OCI-LY7 (cell line): ENCODE results near the gene SDCBP2. TPM values are rescaled to one million over a fixed set of nuclear protein-coding genes. Genes with fewer than 3 reads are reported as not detected.

Source experiments
- BruUV-seq: library from RNA; stranded (reverse); fragments of 400-500 nt; replicated peaks from 2 replicates; lab custom pipeline; 2021; lab: Mats Ljungman, UMichigan
- CTCF ChIA-PET: fragments of 300-600 bp; sonication (Branson Sonifier 250); formaldehyde crosslinking; loops from one replicate; lab custom pipeline; 2022; ENCODE audit warnings: antibody characterized with exemption; ENCODE audit not compliant: unreplicated experiment; lab: Charles Lee
- POLR2A ChIA-PET: fragments of 300-600 bp; sonication (Branson Sonifier 250); formaldehyde crosslinking; loops from one replicate; lab custom pipeline; 2022; ENCODE audit warnings: antibody characterized with exemption; lab: Charles Lee
- DNase-seq: peaks from one replicate; pipeline ENCODE4 v3.0.0-alpha.2; 2015; ENCODE audit warnings: low spot score
- H2AFZ ChIP-seq: fragments of 200-600 bp; sonication (generic), shearing (Covaris generic); 2 replicates; pipeline ENCODE4 v1.6.1; 2014; ENCODE audit warnings: mild to moderate bottlenecking, antibody characterized with exemption, low read length, moderate library complexity
- H3K27ac ChIP-seq: fragments of 200-600 bp; sonication (generic); 2 replicates; pipeline ENCODE4 v1.5.1; 2014; ENCODE audit warnings: mixed run types, low read depth, mild to moderate bottlenecking, moderate library complexity, low read length, inconsistent platforms; ENCODE audit not compliant: poor library complexity, severe bottlenecking
- H3K36me3 ChIP-seq: fragments of 200-600 bp; sonication (generic); 2 replicates; pipeline ENCODE4 v1.6.1; 2014; ENCODE audit warnings: mild to moderate bottlenecking, antibody characterized with exemption, low read length, moderate library complexity, mixed read lengths; ENCODE audit not compliant: insufficient read depth
- H3K4me1 ChIP-seq: fragments of 200-600 bp; sonication (generic); 2 replicates; pipeline ENCODE4 v1.5.1; 2014; ENCODE audit warnings: mild to moderate bottlenecking, low read length; ENCODE audit not compliant: insufficient read depth, poor library complexity, severe bottlenecking
- H3K4me2 ChIP-seq: fragments of 200-600 bp; sonication (generic); 2 replicates; pipeline ENCODE4 v1.6.1; 2014; ENCODE audit warnings: mild to moderate bottlenecking, low read length
- H3K4me3 ChIP-seq: fragments of 200-600 bp; sonication (generic); 2 replicates; pipeline ENCODE4 v1.5.1; 2014; ENCODE audit warnings: mild to moderate bottlenecking, low read depth, low read length; ENCODE audit not compliant: poor library complexity, severe bottlenecking
- H3K79me2 ChIP-seq: fragments of 200-600 bp; sonication (generic); 2 replicates; pipeline ENCODE4 v1.6.1; 2016; ENCODE audit warnings: low read depth, mild to moderate bottlenecking, low read length, moderate library complexity, mixed read lengths; ENCODE audit not compliant: insufficient read depth
- H3K9me2 ChIP-seq: fragments of 200-600 bp; sonication (generic); 2 replicates; pipeline ENCODE4 v1.6.1; 2016; ENCODE audit warnings: mild to moderate bottlenecking, low read length, mixed read lengths; ENCODE audit not compliant: insufficient read depth
- H3K9me3 ChIP-seq: fragments of 200-600 bp; sonication (generic); 2 replicates; pipeline ENCODE4 v1.6.1; 2014; ENCODE audit warnings: mild to moderate bottlenecking, mixed run types, low read length, mixed read lengths
- H4K20me1 ChIP-seq: fragments of 200-600 bp; sonication (generic); 2 replicates; pipeline ENCODE4 v1.6.1; 2014; ENCODE audit warnings: mild to moderate bottlenecking, antibody characterized with exemption, low read length, moderate library complexity, mixed read lengths; ENCODE audit not compliant: insufficient read depth
- EZH2phosphoT487 ChIP-seq: fragments of 200-600 bp; sonication (generic); IDR thresholded peaks from 2 replicates; pipeline ENCODE4 v1.6.1; 2018; ENCODE audit warnings: low read depth, borderline replicate concordance, mild to moderate bottlenecking, mixed run types, antibody characterized with exemption, low read length, moderate library complexity, mixed read lengths
- intact Hi-C: fragments of 100-400 bp; cut with micrococcal nuclease; formaldehyde crosslinking; loops from one replicate; pipeline ENCODE4 v1.10.0; 2022; ENCODE audit not compliant: unreplicated experiment
- total RNA-seq, 2 experiments: library from RNA; depleted of rRNA in 1 of 2; stranded (reverse); fragments of >200 nt in 1 of 2; shearing (Covaris generic) in 1 of 2; gene quantifications; 2 replicates each; pipeline ENCODE4 v1.2.3, GENCODE V29; 2014 to 2022
- TF ChIP-seq, protein P1 (sequence below): fragments of 200-600 bp; sonication (generic); conservative IDR thresholded peaks from 2 replicates; pipeline ENCODE4 v1.5.1; 2014; ENCODE audit warnings: mild to moderate bottlenecking, antibody characterized with exemption, low read length, moderate library complexity, mixed read lengths

The SDCBP2 gene
- total RNA-seq, 2 experiments from 2014 or later: 1.8 to 2.6 TPM

DNA sequence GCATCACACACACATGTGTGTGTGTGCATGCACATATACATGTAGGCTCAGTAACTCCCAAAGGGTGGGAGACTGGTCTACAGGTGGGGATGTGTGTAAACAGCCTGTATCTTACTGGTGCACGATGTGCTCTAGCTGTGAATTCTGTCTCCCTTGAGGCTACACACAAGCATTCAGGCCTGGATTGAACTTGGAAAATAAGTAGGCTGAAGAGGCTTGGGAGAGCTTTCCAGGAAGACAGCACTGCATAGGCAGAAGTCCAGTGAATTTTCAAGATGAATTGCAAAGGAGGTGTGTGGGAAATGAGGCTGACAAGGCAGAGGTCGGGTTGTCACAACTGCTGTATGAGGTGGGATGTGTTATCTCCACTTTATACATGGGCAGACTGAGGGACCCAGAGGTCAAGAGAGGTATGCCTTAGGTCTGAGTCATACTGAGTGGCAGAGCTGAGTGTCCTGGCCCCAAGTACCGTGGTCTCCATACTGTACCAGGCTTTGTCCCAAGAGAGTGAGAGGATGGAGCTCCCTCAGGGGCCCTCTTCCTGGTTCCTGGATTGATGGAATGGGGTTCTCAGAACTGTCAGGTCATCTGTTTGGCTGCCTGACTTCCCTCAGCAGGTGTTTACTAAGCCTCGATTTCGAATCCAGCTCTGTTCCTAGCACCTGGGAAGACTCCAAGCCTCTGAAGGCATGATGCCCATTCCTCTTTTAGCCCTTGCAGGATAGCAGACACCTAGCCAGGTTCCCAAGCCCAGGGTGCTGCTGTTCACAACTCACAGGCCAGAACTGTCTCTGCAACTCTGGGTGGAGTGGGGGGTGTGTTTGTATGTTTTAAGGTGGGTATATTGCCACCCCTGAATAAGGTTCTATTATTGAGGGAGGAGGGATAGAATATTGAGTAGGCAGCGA is 48.5 kb downstream of the SDCBP2 start:
- intact Hi-C loops: no loop called here
- Histone ChIP-seq H3K27ac (no peak overlapping the region), H3K9me3 (no peaks in the 10 kb centered on the region), H3K79me2 (no peaks in the 10 kb centered on the region), H3K4me1 (no peaks in the 10 kb centered on the region), H2AFZ (no peak overlapping the region), H3K4me2 (no peak overlapping the region), H3K9me2 (no peaks in the 10 kb centered on the region), H3K4me3 (no peak overlapping the region), H3K36me3 (no peaks in the 10 kb centered on the region), H4K20me1 (no peaks in the 10 kb centered on the region)
- no peak for DNase-seq
- ChIA-PET POLR2A (no interaction called here), CTCF (no interaction called here)
- TF ChIP-seq, protein P1, sequence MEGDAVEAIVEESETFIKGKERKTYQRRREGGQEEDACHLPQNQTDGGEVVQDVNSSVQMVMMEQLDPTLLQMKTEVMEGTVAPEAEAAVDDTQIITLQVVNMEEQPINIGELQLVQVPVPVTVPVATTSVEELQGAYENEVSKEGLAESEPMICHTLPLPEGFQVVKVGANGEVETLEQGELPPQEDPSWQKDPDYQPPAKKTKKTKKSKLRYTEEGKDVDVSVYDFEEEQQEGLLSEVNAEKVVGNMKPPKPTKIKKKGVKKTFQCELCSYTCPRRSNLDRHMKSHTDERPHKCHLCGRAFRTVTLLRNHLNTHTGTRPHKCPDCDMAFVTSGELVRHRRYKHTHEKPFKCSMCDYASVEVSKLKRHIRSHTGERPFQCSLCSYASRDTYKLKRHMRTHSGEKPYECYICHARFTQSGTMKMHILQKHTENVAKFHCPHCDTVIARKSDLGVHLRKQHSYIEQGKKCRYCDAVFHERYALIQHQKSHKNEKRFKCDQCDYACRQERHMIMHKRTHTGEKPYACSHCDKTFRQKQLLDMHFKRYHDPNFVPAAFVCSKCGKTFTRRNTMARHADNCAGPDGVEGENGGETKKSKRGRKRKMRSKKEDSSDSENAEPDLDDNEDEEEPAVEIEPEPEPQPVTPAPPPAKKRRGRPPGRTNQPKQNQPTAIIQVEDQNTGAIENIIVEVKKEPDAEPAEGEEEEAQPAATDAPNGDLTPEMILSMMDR: no peak
- TF ChIP-seq EZH2phosphoT487: no peak
- BruUV-seq: no TSS peak

DNA sequence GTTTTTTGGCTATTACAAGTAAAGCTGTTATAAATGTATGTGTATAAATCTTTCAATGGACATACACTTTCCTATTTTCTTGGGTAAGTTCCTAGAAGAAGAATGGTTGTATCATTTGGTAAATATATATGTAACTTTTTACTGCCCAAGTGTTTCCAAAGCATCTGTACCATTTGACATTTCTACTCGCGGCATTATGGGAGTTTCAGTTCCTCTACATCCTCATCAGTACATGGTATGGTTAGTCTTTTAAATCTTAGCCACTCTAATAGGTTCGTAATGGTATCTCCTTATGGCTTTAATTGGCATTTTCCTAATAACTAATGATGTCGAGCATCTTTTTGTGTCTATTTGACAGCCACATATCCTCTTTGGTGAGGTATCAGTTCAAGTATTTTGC is 49.9 kb downstream of the SDCBP2 start:
- Histone ChIP-seq H3K9me2 (no peaks in the 10 kb centered on the region), H3K4me2 (no peak overlapping the region), H3K4me1 (no peaks in the 10 kb centered on the region), H3K4me3 (no peak overlapping the region), H3K9me3 (no peaks in the 10 kb centered on the region), H3K27ac (no peak overlapping the region), H4K20me1 (no peaks in the 10 kb centered on the region), H3K79me2 (no peaks in the 10 kb centered on the region), H2AFZ (no peak overlapping the region), H3K36me3 (no peaks in the 10 kb centered on the region)
- intact Hi-C loops: no loop called here
- ChIA-PET CTCF (no interaction called here), POLR2A (no interaction called here)
- no peak for TF ChIP-seq EZH2phosphoT487
- TF ChIP-seq, protein P1: no peak
- DNase-seq: peak; percentile 16
- no TSS peak for BruUV-seq

DNA sequence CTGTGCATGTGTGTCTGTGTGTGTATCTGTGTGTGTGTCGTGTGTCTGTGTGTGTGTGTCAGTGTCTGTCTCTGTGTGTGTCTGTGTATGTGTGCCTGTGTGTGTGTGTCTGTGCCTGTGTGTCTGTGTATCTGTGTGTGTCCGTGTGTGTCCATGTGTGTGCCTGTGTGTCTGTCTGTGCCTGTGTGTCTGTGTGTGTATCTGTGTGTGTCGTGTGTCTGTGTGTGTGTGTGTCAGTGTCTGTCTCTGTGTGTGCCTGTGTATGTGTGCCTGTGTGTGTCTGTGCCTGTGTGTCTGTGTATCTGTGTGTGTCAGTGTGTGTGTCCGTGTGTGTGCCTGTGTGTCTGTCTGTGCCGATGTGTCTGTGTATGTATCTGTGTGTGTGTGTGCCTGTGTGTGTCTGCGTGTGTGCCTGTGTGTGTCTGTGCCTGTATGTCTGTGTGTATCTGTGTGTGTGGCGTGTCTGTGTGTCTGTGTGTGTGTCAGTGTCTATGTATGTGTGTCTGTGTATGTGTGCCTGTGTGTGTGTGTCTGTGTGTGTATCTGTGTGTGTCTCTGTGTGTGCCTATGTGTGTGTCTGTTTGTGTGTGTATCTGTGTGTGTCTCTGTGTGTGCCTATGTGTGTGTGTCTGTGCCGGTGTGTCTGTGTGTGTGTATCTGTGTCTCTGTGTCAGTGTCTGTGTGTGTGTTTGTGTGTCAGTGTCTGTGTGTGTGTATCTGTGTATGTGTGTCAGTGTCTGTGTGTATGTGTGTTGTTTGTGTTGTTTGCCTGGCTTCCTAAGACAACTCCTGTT is 51.2 kb downstream of the SDCBP2 start:
- no peak for DNase-seq
- H3K4me3 ChIP-seq: no peak overlapping the region
- no peaks in the 10 kb centered on the region for H3K79me2 ChIP-seq
- CTCF ChIA-PET: no interaction called here
- no peaks in the 10 kb centered on the region for H4K20me1 ChIP-seq
- no TSS peak for BruUV-seq
- H3K36me3 ChIP-seq: no peaks in the 10 kb centered on the region
- H3K4me1 ChIP-seq: no peaks in the 10 kb centered on the region
- H2AFZ ChIP-seq: no peak overlapping the region
- no peak overlapping the region for H3K4me2 ChIP-seq
- no peak overlapping the region for H3K27ac ChIP-seq
- POLR2A ChIA-PET: no interaction called here
- H3K9me2 ChIP-seq: no peaks in the 10 kb centered on the region
- no peaks in the 10 kb centered on the region for H3K9me3 ChIP-seq
- intact Hi-C loops: no loop called here
- TF ChIP-seq EZH2phosphoT487: no peak
- TF ChIP-seq, protein P1: no peak
